GM12878 (cell line): ENCODE measurements around the gene WDR86.

Experiments
- BACH1 ChIP-seq: fragments of 450-650 bp; IDR thresholded peaks from 2 replicates; pipeline ENCODE4 v1.6.1; 2017; ENCODE audit warnings: mild to moderate bottlenecking, borderline replicate concordance
- BCLAF1 ChIP-seq: fragments of 450-650 bp; IDR thresholded peaks from 2 replicates; pipeline ENCODE4 v1.6.1; 2017; ENCODE audit warnings: antibody characterized with exemption, mild to moderate bottlenecking, moderate library complexity
- CTCF ChIP-seq, 3 experiments: IDR thresholded peaks in 2 of 3; conservative IDR thresholded peaks in 1 of 3; 2 replicates each; pipeline ENCODE4 v1.5.1; 2011; ENCODE audit warnings: low read depth in 3 of 3, low read length in 3 of 3, mild to moderate bottlenecking in 3 of 3, control low read depth in 2 of 3, moderate library complexity in 2 of 3, inconsistent platforms in 1 of 3, mixed read lengths in 1 of 3; ENCODE audit not compliant: control insufficient read depth in 2 of 3, insufficient read depth in 1 of 3; ENCODE audit errors: extremely low read depth in 1 of 3
- FOXK2 ChIP-seq: fragments of 450-650 bp; IDR thresholded peaks from 2 replicates; pipeline ENCODE4 v1.6.1; 2017; ENCODE audit warnings: mild to moderate bottlenecking, moderate library complexity
- HDAC2 ChIP-seq: fragments of 200-600 bp; sonication (generic); IDR thresholded peaks from 2 replicates; pipeline ENCODE4 v1.6.1; 2017
- MAX ChIP-seq: IDR thresholded peaks from 2 replicates; pipeline ENCODE4 v1.6.1; 2012; ENCODE audit warnings: low read depth, low read length, improper control_type of control experiment
- PAX8 ChIP-seq: fragments of 450-650 bp; IDR thresholded peaks from 2 replicates; pipeline ENCODE4 v1.6.1; 2017; ENCODE audit warnings: mild to moderate bottlenecking, moderate library complexity
- PBX3 ChIP-seq: IDR thresholded peaks from 2 replicates; pipeline ENCODE4 v1.6.1; 2011; ENCODE audit warnings: mild to moderate bottlenecking, low read depth, low read length, moderate library complexity; ENCODE audit not compliant: insufficient replicate concordance
- POLR2A ChIP-seq: IDR thresholded peaks from 2 replicates; pipeline ENCODE4 v1.6.1; 2011; ENCODE audit warnings: low read depth, mild to moderate bottlenecking, low read length
- POLR2AphosphoS5 ChIP-seq: IDR thresholded peaks from 2 replicates; pipeline ENCODE4 v1.6.1; 2011; ENCODE audit warnings: mild to moderate bottlenecking, low read length, inconsistent platforms
- RELA ChIP-seq: fragments of 450-650 bp; IDR thresholded peaks from 2 replicates; pipeline ENCODE4 v1.8.0; 2014; ENCODE audit warnings: borderline replicate concordance; ENCODE audit not compliant: partially characterized antibody
- SPI1 ChIP-seq: IDR thresholded peaks from 2 replicates; pipeline ENCODE4 v1.6.1; 2011; ENCODE audit warnings: low read depth, mild to moderate bottlenecking, low read length, moderate library complexity, borderline replicate concordance; ENCODE audit not compliant: insufficient read depth
- ZBTB33 ChIP-seq: fragments of 450-650 bp; IDR thresholded peaks from 2 replicates; pipeline ENCODE4 v1.6.1; 2017; ENCODE audit warnings: mild to moderate bottlenecking
- ZBTB4 ChIP-seq: fragments of 450-650 bp; formaldehyde crosslinking; IDR thresholded peaks from 2 replicates; pipeline ENCODE4 v1.4.0; 2022; ENCODE audit warnings: mild to moderate bottlenecking, moderate library complexity

GRCh38 chr7:151399906-151400305, 9.9 kb downstream of the WDR86 start:
- TF ChIP-seq CTCF (IDR thresholded peaks at IDR 0.05 in 2 of 3, conservative IDR thresholded peaks at IDR 0.05 in 1 of 3; ENCODE audit: control insufficient read depth in 2 of 3, extremely low read depth in 1 of 3, insufficient read depth in 1 of 3, low read depth in 3 of 3, low read length in 3 of 3) (no peak), BCLAF1 (no peak), PAX8 (no peak), HDAC2 (no peak), BACH1 (no peak), FOXK2 (no peak), POLR2AphosphoS5 (no peak), ZBTB33 (no peak), PBX3 (no peak), ZBTB4 (no peak), MAX (no peak), SPI1 (no peak), RELA (no peak), POLR2A (no peak)
